Neuronal stem cell (in vitro differentiated cells): ENCODE results near the gene CPNE5.
"Not testable (repeated sequence)": the region's sequence is repeated elsewhere in the genome, so short reads cannot be mapped to it uniquely, and the experiment has no call there.

Experiments
- DNase-seq: peaks from one replicate; pipeline ENCODE4 v3.0.0-alpha.2; 2013; ENCODE audit warnings: low spot score
- H2AFZ ChIP-seq: one replicate; pipeline ENCODE4 v1.6.1; 2013; ENCODE audit warnings: mild to moderate bottlenecking, low read length, inconsistent platforms
- H2AK5ac ChIP-seq: 2 replicates; pipeline ENCODE4 v1.6.1; 2013; ENCODE audit warnings: low read depth, mild to moderate bottlenecking, inconsistent platforms, low read length, moderate library complexity, mixed read lengths
- H2BK120ac ChIP-seq: 2 replicates; pipeline ENCODE4 v1.6.1; 2013; ENCODE audit warnings: low read depth, mild to moderate bottlenecking, inconsistent platforms, low read length, moderate library complexity, mixed read lengths
- H2BK12ac ChIP-seq: one replicate; pipeline ENCODE4 v1.6.1; 2013; ENCODE audit warnings: low read length, inconsistent platforms
- H2BK15ac ChIP-seq: 2 replicates; pipeline ENCODE4 v1.6.1; 2013; ENCODE audit warnings: mild to moderate bottlenecking, low read length, inconsistent platforms, mixed read lengths
- H2BK5ac ChIP-seq: one replicate; pipeline ENCODE4 v1.6.1; 2013; ENCODE audit warnings: inconsistent platforms, mild to moderate bottlenecking, low read length, moderate library complexity
- H3K14ac ChIP-seq: one replicate; pipeline ENCODE4 v1.6.1; 2013; ENCODE audit warnings: low read length, inconsistent platforms
- H3K18ac ChIP-seq: 2 replicates; pipeline ENCODE4 v1.6.1; 2013; ENCODE audit warnings: low read length, inconsistent platforms
- H3K23ac ChIP-seq: 2 replicates; pipeline ENCODE4 v1.6.1; 2013; ENCODE audit warnings: low read depth, mild to moderate bottlenecking, mixed read lengths, low read length, inconsistent platforms; ENCODE audit not compliant: poor library complexity
- H3K27ac ChIP-seq: replicated peaks from 3 replicates; pipeline ENCODE4 v1.5.1; 2013; ENCODE audit warnings: low read length, inconsistent platforms
- H3K27me3 ChIP-seq, 3 experiments: 2 replicates each; pipeline ENCODE4 v1.6.1; 2013; ENCODE audit warnings: low read length in 3 of 3, mild to moderate bottlenecking in 2 of 3, inconsistent platforms in 1 of 3, low read depth in 1 of 3, mixed read lengths in 1 of 3, moderate library complexity in 1 of 3; ENCODE audit not compliant: control insufficient read depth in 3 of 3, insufficient read depth in 3 of 3
- H3K36me3 ChIP-seq, 2 donors: replicated peaks in 1 of 2; 2 replicates each; pipeline ENCODE4 v1.6.1; 2013; ENCODE audit warnings: low read length in 2 of 2; ENCODE audit not compliant: control insufficient read depth in 2 of 2, insufficient read depth in 2 of 2
- H3K4ac ChIP-seq: 2 replicates; pipeline ENCODE4 v1.6.1; 2013; ENCODE audit warnings: inconsistent platforms, mild to moderate bottlenecking, low read length, moderate library complexity
- H3K4me1 ChIP-seq, 2 donors: 1 replicate in 1 of 2; 2 replicates in 1 of 2; pipeline ENCODE4 v1.6.1; 2013; ENCODE audit warnings: low read length in 2 of 2, low read depth in 1 of 2; ENCODE audit not compliant: control insufficient read depth in 2 of 2, insufficient read depth in 1 of 2
- H3K4me2 ChIP-seq: one replicate; pipeline ENCODE4 v1.6.1; 2013; ENCODE audit warnings: mild to moderate bottlenecking, low read length, inconsistent platforms; ENCODE audit not compliant: insufficient read depth, poor library complexity, severe bottlenecking
- H3K4me3 ChIP-seq, 2 donors: 2 replicates each; pipeline ENCODE4 v1.5.1; 2013; ENCODE audit warnings: low read length in 2 of 2, mild to moderate bottlenecking in 2 of 2, inconsistent platforms in 1 of 2, moderate library complexity in 1 of 2
- H3K79me1 ChIP-seq: one replicate; pipeline ENCODE4 v1.6.1; 2013; ENCODE audit warnings: low read depth, mild to moderate bottlenecking, inconsistent platforms, low read length, moderate library complexity
- H3K9ac ChIP-seq: one replicate; pipeline ENCODE4 v1.6.1; 2013; ENCODE audit warnings: mild to moderate bottlenecking, low read depth, low read length, inconsistent platforms; ENCODE audit not compliant: poor library complexity
- H3K9me3 ChIP-seq, 2 donors: replicated peaks in 1 of 2; 2 replicates each; pipeline versions ENCODE3 to v1.6.1; 2013; ENCODE audit warnings: low read length in 2 of 2, mild to moderate bottlenecking in 2 of 2, inconsistent platforms in 1 of 2, low read depth in 1 of 2, mixed read lengths in 1 of 2, moderate library complexity in 1 of 2; ENCODE audit not compliant: control insufficient read depth in 2 of 2, insufficient read depth in 1 of 2
- H4K8ac ChIP-seq: one replicate; pipeline ENCODE4 v1.6.1; 2013; ENCODE audit warnings: low read depth, mild to moderate bottlenecking, inconsistent platforms, low read length, moderate library complexity
- H4K91ac ChIP-seq: one replicate; pipeline ENCODE4 v1.6.1; 2013; ENCODE audit warnings: low read length, low read depth, mild to moderate bottlenecking, inconsistent platforms; ENCODE audit not compliant: poor library complexity
- WGBS, 2 donors: extraction: QIAGEN DNeasy Blood & Tissue Kit; methylation state at CpG; one replicate each; pipeline ENCODE4 v1.1.7; 2013; ENCODE audit warnings: missing lambda C conversion rate in 2 of 2, mixed read lengths in 1 of 2; ENCODE audit not compliant: insufficient read length in 2 of 2, insufficient replicate concordance in 1 of 2; ENCODE audit errors: extremely low coverage in 2 of 2; 5-methylcytosine and 5-hydroxymethylcytosine counted together

Gene CPNE5

GRCh38 chr6:36724514-36725390 lies 114.5 kb downstream of the CPNE5 start:
- H3K18ac ChIP-seq, result no peak overlapping the region
- H3K27ac ChIP-seq, result no peak overlapping the region
- H3K4ac ChIP-seq, result no peak overlapping the region
- H3K9ac ChIP-seq, result no peak overlapping the region
- no peak overlapping the region for H2BK12ac ChIP-seq
- H3K23ac ChIP-seq, result no peak overlapping the region
- DNase-seq, result no peak
- H3K4me3 ChIP-seq, result no peak overlapping the region
- no peaks in the 10 kb centered on the region for H3K79me1 ChIP-seq
- H2BK120ac ChIP-seq, result no peak overlapping the region
- H3K9me3 ChIP-seq, result no peaks in the 10 kb centered on the region
- no CpG with 5 or more reads among the region's 13 CpGs for WGBS, 2 donors
- no peaks in the 10 kb centered on the region for H3K36me3 ChIP-seq
- H3K4me2 ChIP-seq, result no peak overlapping the region
- H2BK5ac ChIP-seq, result no peak overlapping the region
- H2AK5ac ChIP-seq, result no peak overlapping the region
- no peak overlapping the region for H2AFZ ChIP-seq
- no peak overlapping the region for H4K91ac ChIP-seq
- no peak overlapping the region for H2BK15ac ChIP-seq
- peaks cover 3 to 15% of the 10 kb centered on the region in 2 donors for H3K4me1 ChIP-seq
- peaks cover 0 to 12% (median 0%) of the 10 kb centered on the region in 3 experiments for H3K27me3 ChIP-seq
- H3K14ac ChIP-seq, result no peak overlapping the region
- H4K8ac ChIP-seq, result no peak overlapping the region

- H2BK15ac ChIP-seq, H3K18ac ChIP-seq, H2AK5ac ChIP-seq, H3K27ac ChIP-seq, H4K8ac ChIP-seq, H3K9ac ChIP-seq, H3K4me3 ChIP-seq, H2AFZ ChIP-seq, H3K9me3 ChIP-seq, H3K14ac ChIP-seq, DNase-seq, H2BK5ac ChIP-seq, H2BK12ac ChIP-seq, H2BK120ac ChIP-seq, H3K79me1 ChIP-seq, H3K23ac ChIP-seq, H3K4ac ChIP-seq, H4K91ac ChIP-seq, H3K4me2 ChIP-seq, H3K36me3 ChIP-seq: not testable (repeated sequence)
- peaks cover 3 to 15% of the 10 kb centered on the region in 2 donors for H3K4me1 ChIP-seq
- H3K27me3 ChIP-seq, result peaks cover 0 to 17% (median 0%) of the 10 kb centered on the region in 3 experiments
- WGBS, 2 donors, result no CpG with 5 or more reads among the region's 4 CpGs
These were observed 115.3 kb downstream of the CPNE5 start for GRCh38 chr6:36723992-36724391.

GRCh38 chr6:36722879-36723278 lies 116.4 kb downstream of the CPNE5 start:
- Histone ChIP-seq H3K27me3 (peaks cover 0 to 26% (median 0%) of the 10 kb centered on the region in 3 experiments), H2BK5ac (peak overlapping the region; percentile 19), H3K4me3 (no peak overlapping the region), H3K23ac (no peak overlapping the region), H3K27ac (no peak overlapping the region), H3K4ac (no peak overlapping the region), H4K8ac (no peak overlapping the region), H2AK5ac (no peak overlapping the region), H2BK120ac (no peak overlapping the region), H2AFZ (no peak overlapping the region), H3K9ac (no peak overlapping the region), H3K9me3 (no peaks in the 10 kb centered on the region), H3K36me3 (no peaks in the 10 kb centered on the region), H3K4me2 (no peak overlapping the region), H3K79me1 (no peaks in the 10 kb centered on the region), H4K91ac (no peak overlapping the region), H2BK12ac (no peak overlapping the region), H2BK15ac (no peak overlapping the region), H3K18ac (no peak overlapping the region), H3K4me1 (peaks cover 3 to 13% of the 10 kb centered on the region in 2 donors), H3K14ac (no peak overlapping the region)
- no CpG with 5 or more reads among the region's 2 CpGs for WGBS, 2 donors
- no peak for DNase-seq

- peaks cover 0 to 30% (median 0%) of the 10 kb centered on the region in 3 experiments for H3K27me3 ChIP-seq
- H3K79me1 ChIP-seq, result no peaks in the 10 kb centered on the region
- no peaks in the 10 kb centered on the region for H3K36me3 ChIP-seq
- H4K8ac ChIP-seq, result no peak overlapping the region
- no peaks in the 10 kb centered on the region for H3K9me3 ChIP-seq
- no CpG with 5 or more reads among the region's 10 CpGs for WGBS, 2 donors
- H3K4ac ChIP-seq, result no peak overlapping the region
- peak overlapping the region; percentile 87 for H2BK15ac ChIP-seq
- no peak overlapping the region for H3K4me3 ChIP-seq
- H2BK12ac ChIP-seq, result no peak overlapping the region
- H4K91ac ChIP-seq, result no peak overlapping the region
- no peak overlapping the region for H2BK120ac ChIP-seq
- H3K4me1 ChIP-seq, result peaks cover 3 to 12% of the 10 kb centered on the region in 2 donors
- peak overlapping the region; percentile 39 for H3K23ac ChIP-seq
- DNase-seq, result no peak
- peak overlapping the region; percentile 62 for H2AFZ ChIP-seq
- H3K4me2 ChIP-seq, result no peak overlapping the region
- no peak overlapping the region for H3K9ac ChIP-seq
- peak overlapping the region; percentile 19 for H2BK5ac ChIP-seq
- no peak overlapping the region for H3K14ac ChIP-seq
- no peak overlapping the region for H3K27ac ChIP-seq
- peak overlapping the region; percentile 71 for H3K18ac ChIP-seq
- peak overlapping the region; percentile 95 for H2AK5ac ChIP-seq
These were observed 116.9 kb downstream of the CPNE5 start for GRCh38 chr6:36722365-36722764.
